Measurements from ENCODE around the gene LATS1.

DNA sequence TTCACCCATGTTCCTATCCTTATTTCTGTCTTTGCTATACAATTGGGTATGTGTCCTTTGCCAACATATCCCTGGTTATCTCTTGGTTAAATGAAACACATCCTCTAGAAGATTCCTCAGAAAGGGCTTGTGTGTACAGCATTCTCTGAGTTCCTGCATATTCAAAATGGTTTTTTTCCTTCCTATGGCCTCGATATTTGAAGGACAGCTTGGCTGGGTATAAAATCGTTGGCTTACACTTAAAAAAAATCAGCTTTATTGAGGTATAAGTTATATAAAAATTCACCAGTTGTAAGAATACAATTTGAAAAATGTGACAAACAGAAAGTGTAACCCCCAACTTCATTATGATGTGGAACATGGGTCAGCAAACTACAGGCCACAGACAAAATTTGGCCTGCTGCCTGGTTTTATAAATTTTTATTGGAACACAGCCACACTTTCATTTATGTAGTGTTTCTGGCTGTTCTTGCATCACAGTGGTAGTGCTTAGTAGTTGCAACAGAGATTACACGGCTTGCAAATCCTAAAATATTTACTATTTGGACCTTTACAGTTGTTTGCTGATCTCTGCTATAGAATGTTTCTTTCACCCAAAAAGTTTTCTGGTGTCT is 48.4 kb upstream of the LATS1 start:
- TF ChIP-seq TARDBP (IDR thresholded peaks at IDR 0.05) (no peak), L3MBTL2 (conservative IDR thresholded peaks at IDR 0.05) (no peak), FOXA1 (IDR thresholded peaks at IDR 0.05) (no peak), ELF4 (IDR thresholded peaks at IDR 0.05) (no peak)

Measured in HEK293T (cell line).